Measurements from ENCODE around the gene HDAC2. TPM values are rescaled to one million over a fixed set of nuclear protein-coding genes. Genes with fewer than 3 reads are reported as not detected.

The HDAC2 gene
- total and polyA plus RNA-seq, 2 of the 13 experiments (the other 11 are each of a cell fraction or from before 2014, with no cell fraction given): 99.6 to 114 TPM

DNA sequence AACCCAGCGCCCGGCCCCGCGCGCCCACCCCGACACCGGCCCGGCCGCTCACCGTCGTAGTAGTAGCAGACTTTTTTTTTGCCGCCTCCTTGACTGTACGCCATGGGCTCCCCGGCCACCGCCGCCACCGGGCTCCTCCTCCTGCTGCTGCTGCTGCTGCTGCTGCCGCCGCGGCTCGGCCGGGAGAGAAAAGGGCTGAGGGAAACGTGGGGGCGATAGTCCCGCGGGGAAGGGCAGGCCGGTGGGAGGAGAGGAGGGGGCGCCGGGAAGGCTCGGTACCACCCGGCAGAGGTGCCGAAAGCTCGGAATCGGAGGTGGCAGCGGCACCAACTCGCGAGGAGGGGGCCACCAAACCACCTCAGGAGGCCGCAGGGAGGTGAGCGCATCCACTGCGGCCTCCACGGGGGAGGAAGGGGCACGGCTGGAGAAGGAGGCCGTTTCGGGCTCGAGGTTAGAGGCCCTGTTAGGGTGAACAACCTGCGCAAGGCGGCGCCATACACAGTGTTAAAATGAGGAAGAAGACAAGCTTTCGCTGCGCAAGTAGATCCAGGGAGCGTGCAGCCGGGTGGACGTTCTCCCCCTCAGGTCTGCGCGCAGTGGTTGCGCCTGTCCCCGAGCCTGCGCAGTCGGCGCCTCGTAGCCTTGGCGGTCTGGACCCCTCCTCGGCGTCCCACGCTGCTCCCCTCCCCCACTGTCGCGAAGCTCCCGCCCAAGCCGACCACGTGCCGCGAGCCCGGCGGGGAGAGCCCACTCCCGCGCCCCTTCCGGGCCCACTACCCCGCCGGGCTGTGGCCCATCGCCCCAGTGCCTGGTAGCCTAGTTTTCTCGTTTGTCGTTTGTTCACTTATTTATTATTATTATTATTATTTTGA is at the start of gene HDAC2 (continued):
- TF ChIP-seq, protein P1, sequence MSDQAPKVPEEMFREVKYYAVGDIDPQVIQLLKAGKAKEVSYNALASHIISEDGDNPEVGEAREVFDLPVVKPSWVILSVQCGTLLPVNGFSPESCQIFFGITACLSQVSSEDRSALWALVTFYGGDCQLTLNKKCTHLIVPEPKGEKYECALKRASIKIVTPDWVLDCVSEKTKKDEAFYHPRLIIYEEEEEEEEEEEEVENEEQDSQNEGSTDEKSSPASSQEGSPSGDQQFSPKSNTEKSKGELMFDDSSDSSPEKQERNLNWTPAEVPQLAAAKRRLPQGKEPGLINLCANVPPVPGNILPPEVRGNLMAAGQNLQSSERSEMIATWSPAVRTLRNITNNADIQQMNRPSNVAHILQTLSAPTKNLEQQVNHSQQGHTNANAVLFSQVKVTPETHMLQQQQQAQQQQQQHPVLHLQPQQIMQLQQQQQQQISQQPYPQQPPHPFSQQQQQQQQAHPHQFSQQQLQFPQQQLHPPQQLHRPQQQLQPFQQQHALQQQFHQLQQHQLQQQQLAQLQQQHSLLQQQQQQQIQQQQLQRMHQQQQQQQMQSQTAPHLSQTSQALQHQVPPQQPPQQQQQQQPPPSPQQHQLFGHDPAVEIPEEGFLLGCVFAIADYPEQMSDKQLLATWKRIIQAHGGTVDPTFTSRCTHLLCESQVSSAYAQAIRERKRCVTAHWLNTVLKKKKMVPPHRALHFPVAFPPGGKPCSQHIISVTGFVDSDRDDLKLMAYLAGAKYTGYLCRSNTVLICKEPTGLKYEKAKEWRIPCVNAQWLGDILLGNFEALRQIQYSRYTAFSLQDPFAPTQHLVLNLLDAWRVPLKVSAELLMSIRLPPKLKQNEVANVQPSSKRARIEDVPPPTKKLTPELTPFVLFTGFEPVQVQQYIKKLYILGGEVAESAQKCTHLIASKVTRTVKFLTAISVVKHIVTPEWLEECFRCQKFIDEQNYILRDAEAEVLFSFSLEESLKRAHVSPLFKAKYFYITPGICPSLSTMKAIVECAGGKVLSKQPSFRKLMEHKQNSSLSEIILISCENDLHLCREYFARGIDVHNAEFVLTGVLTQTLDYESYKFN (CRISPR knock-in tag; conservative IDR thresholded peaks at IDR 0.05): peak; percentile 35; the same call in 1 of the 2 replicates
- TF ChIP-seq FOXP1 (IDR thresholded peaks at IDR 0.05): no peak
- no peak for TF ChIP-seq FOXP1 (CRISPR knock-in tag; IDR thresholded peaks at IDR 0.05)
- peak; percentile 76 for TF ChIP-seq FOXK1 (CRISPR knock-in tag; IDR thresholded peaks at IDR 0.05; ENCODE audit: borderline replicate concordance, low read depth)
- peak; percentile 99 for TF ChIP-seq SATB2 (CRISPR knock-in tag; IDR thresholded peaks at IDR 0.05)
- TF ChIP-seq ZNF713 (CRISPR knock-in tag; IDR thresholded peaks at IDR 0.05): no peak
- no peak for TF ChIP-seq HNF4G (IDR thresholded peaks at IDR 0.05; ENCODE audit: borderline replicate concordance, low read depth, low read length)
- TF ChIP-seq HNF4G (CRISPR knock-in tag; IDR thresholded peaks at IDR 0.05; ENCODE audit: borderline replicate concordance, low read depth): no peak
- TF ChIP-seq, protein P2, sequence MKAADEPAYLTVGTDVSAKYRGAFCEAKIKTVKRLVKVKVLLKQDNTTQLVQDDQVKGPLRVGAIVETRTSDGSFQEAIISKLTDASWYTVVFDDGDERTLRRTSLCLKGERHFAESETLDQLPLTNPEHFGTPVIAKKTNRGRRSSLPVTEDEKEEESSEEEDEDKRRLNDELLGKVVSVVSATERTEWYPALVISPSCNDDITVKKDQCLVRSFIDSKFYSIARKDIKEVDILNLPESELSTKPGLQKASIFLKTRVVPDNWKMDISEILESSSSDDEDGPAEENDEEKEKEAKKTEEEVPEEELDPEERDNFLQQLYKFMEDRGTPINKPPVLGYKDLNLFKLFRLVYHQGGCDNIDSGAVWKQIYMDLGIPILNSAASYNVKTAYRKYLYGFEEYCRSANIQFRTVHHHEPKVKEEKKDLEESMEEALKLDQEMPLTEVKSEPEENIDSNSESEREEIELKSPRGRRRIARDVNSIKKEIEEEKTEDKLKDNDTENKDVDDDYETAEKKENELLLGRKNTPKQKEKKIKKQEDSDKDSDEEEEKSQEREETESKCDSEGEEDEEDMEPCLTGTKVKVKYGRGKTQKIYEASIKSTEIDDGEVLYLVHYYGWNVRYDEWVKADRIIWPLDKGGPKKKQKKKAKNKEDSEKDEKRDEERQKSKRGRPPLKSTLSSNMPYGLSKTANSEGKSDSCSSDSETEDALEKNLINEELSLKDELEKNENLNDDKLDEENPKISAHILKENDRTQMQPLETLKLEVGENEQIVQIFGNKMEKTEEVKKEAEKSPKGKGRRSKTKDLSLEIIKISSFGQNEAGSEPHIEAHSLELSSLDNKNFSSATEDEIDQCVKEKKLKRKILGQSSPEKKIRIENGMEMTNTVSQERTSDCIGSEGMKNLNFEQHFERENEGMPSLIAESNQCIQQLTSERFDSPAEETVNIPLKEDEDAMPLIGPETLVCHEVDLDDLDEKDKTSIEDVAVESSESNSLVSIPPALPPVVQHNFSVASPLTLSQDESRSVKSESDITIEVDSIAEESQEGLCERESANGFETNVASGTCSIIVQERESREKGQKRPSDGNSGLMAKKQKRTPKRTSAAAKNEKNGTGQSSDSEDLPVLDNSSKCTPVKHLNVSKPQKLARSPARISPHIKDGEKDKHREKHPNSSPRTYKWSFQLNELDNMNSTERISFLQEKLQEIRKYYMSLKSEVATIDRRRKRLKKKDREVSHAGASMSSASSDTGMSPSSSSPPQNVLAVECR (CRISPR knock-in tag; IDR thresholded peaks at IDR 0.05; ENCODE audit: borderline replicate concordance): peak; percentile 77
- TF ChIP-seq HMG20A (CRISPR knock-in tag; IDR thresholded peaks at IDR 0.05; ENCODE audit: borderline replicate concordance): peak; percentile 54; the same call in 1 of the 2 replicates
- TF ChIP-seq ZBTB7A (CRISPR knock-in tag; IDR thresholded peaks at IDR 0.05): peak; percentile 93
- TF ChIP-seq, protein P3, sequence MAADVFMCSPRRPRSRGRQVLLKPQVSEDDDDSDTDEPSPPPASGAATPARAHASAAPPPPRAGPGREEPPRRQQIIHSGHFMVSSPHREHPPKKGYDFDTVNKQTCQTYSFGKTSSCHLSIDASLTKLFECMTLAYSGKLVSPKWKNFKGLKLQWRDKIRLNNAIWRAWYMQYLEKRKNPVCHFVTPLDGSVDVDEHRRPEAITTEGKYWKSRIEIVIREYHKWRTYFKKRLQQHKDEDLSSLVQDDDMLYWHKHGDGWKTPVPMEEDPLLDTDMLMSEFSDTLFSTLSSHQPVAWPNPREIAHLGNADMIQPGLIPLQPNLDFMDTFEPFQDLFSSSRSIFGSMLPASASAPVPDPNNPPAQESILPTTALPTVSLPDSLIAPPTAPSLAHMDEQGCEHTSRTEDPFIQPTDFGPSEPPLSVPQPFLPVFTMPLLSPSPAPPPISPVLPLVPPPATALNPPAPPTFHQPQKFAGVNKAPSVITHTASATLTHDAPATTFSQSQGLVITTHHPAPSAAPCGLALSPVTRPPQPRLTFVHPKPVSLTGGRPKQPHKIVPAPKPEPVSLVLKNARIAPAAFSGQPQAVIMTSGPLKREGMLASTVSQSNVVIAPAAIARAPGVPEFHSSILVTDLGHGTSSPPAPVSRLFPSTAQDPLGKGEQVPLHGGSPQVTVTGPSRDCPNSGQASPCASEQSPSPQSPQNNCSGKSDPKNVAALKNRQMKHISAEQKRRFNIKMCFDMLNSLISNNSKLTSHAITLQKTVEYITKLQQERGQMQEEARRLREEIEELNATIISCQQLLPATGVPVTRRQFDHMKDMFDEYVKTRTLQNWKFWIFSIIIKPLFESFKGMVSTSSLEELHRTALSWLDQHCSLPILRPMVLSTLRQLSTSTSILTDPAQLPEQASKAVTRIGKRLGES (CRISPR knock-in tag; IDR thresholded peaks at IDR 0.05; ENCODE audit: borderline replicate concordance): peak; percentile 96
- TF ChIP-seq HDAC6 (IDR thresholded peaks at IDR 0.05; ENCODE audit: low read depth, low read length): no peak
